Small intestine (tissue), 7 donors: ENCODE results near the gene ELAVL2. TPM values are rescaled to one million over a fixed set of nuclear protein-coding genes. Genes with fewer than 3 reads are reported as not detected.

Source experiments
- DNase-seq, 2 donors: peaks; one replicate each; pipeline versions ENCODE4 v3.0.0 to v3.0.0-alpha.2; 2013
- FAIRE-seq: peaks from 2 replicates; lab custom pipeline; 2012; peaks lifted over from hg19 to GRCh38; lab: Jason Lieb, UNC
- H3K27ac ChIP-seq, 3 donors: one replicate each; pipeline ENCODE4 v1.5.1; 2013; ENCODE audit warnings: low read length in 2 of 3, mild to moderate bottlenecking in 2 of 3, control low read depth in 1 of 3, inconsistent platforms in 1 of 3, low read depth in 1 of 3, moderate library complexity in 1 of 3
- H3K27me3 ChIP-seq, 3 donors: one replicate each; pipeline ENCODE4 v1.6.1; 2013; ENCODE audit warnings: low read length in 3 of 3, inconsistent platforms in 1 of 3; ENCODE audit not compliant: control insufficient read depth in 3 of 3, insufficient read depth in 3 of 3
- H3K36me3 ChIP-seq, 3 donors: one replicate each; pipeline ENCODE4 v1.6.1; 2013; ENCODE audit warnings: low read length in 3 of 3, inconsistent platforms in 1 of 3, low read depth in 1 of 3, mild to moderate bottlenecking in 1 of 3, moderate library complexity in 1 of 3; ENCODE audit not compliant: control insufficient read depth in 3 of 3, insufficient read depth in 2 of 3
- H3K4me1 ChIP-seq, 3 donors: one replicate each; pipeline ENCODE4 v1.6.1; 2013; ENCODE audit warnings: low read length in 2 of 3, inconsistent platforms in 1 of 3, low read depth in 1 of 3, mild to moderate bottlenecking in 1 of 3, moderate library complexity in 1 of 3; ENCODE audit not compliant: control insufficient read depth in 3 of 3, insufficient read depth in 2 of 3
- H3K4me3 ChIP-seq, 3 donors: one replicate each; pipeline ENCODE4 v1.5.1; 2013; ENCODE audit warnings: low read length in 3 of 3, control low read depth in 1 of 3, inconsistent platforms in 1 of 3, low read depth in 1 of 3, mild to moderate bottlenecking in 1 of 3, moderate library complexity in 1 of 3
- H3K9me3 ChIP-seq, 2 donors: one replicate each; pipeline ENCODE4 v1.6.1; 2013; ENCODE audit warnings: low read depth in 1 of 2, low read length in 1 of 2; ENCODE audit not compliant: control insufficient read depth in 2 of 2, insufficient read depth in 1 of 2
- WGBS, 3 donors: extraction: QIAGEN DNeasy Blood & Tissue Kit; methylation state at CpG; one replicate each; pipeline ENCODE4 v1.1.7; 2013; 5-methylcytosine and 5-hydroxymethylcytosine counted together
- polyA plus RNA-seq, 4 donors: library from polyadenylated mRNA; stranded (reverse) in 3 of 4; unstranded in 1 of 4; fragments of 200-250 nt in 3 of 4; fragments of 120-200 nt in 1 of 4; gene quantifications; one replicate each; pipeline versions ENCODE4 v1.2.1 to v1.2.3, GENCODE V29; 2013
- donor health status: healthy with polysubstance abuse.
- donor health status: control.
- donor health status: control.
- donor health status: Bipolar disorder and iron deficiency.
- donor health status: healthy.

The ELAVL2 gene
- polyA plus RNA-seq, 4 donors, result 0.27 to 0.30 TPM; not detected in 2

DNA sequence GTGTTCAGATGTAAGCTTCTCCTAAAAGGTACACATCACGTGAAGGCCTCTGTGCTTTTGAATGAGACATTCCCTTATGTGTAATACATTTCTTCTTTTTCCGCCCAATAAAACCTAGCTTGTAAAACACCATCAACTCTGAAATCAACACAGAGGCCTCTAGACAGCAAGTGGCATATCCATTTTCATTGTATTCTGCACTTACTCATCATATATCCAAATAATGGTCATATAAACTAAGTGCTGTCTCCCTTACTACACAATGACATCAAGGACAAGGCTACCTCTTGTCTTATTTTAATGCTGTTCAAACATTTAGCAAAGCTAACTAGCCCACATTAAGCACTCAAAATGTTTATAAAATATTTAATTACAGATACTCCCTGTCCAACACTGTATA is 108.5 kb downstream of the ELAVL2 start:
- Histone ChIP-seq H3K27ac (no peak overlapping the region), H3K27me3 (no peaks in the 10 kb centered on the region), H3K9me3 (peaks cover 0 to 1% of the 10 kb centered on the region in 2 donors), H3K36me3 (no peaks in the 10 kb centered on the region), H3K4me1 (no peaks in the 10 kb centered on the region), H3K4me3 (no peak overlapping the region)
- FAIRE-seq, result no peak
- 74 to 80% (median 77%) methylated on average over 2 of the region's 2 CpGs for WGBS, 3 donors
- no peak for DNase-seq

DNA sequence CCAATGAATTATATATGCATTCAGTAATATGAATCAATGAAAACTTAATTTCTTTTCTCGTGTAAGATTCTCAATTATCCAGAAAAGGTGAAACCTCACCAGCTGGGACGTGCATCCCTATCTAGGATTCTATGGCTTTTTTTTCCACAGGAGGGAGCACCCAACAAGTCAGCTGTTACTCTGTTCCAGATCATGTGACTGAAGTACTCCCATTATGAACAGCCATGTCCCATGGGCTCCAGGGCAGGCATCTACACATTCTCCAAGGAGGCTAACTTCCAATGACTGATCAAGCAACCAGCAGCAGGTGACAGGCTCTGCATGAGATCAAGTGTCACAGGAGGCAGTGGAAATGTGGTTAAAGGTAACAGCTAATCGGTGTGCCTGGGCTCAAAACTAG is 118.8 kb downstream of the ELAVL2 start:
- no peaks in the 10 kb centered on the region for H3K36me3 ChIP-seq
- no peak overlapping the region for H3K4me3 ChIP-seq
- no peak overlapping the region for H3K27ac ChIP-seq
- FAIRE-seq (no peak), DNase-seq (no peak)
- WGBS, 3 donors, result 81 to 89% (median 82%) methylated on average over 3 of the region's 3 CpGs
- H3K27me3 ChIP-seq, result no peaks in the 10 kb centered on the region
- no peaks in the 10 kb centered on the region for H3K4me1 ChIP-seq
- no peaks in the 10 kb centered on the region for H3K9me3 ChIP-seq

DNA sequence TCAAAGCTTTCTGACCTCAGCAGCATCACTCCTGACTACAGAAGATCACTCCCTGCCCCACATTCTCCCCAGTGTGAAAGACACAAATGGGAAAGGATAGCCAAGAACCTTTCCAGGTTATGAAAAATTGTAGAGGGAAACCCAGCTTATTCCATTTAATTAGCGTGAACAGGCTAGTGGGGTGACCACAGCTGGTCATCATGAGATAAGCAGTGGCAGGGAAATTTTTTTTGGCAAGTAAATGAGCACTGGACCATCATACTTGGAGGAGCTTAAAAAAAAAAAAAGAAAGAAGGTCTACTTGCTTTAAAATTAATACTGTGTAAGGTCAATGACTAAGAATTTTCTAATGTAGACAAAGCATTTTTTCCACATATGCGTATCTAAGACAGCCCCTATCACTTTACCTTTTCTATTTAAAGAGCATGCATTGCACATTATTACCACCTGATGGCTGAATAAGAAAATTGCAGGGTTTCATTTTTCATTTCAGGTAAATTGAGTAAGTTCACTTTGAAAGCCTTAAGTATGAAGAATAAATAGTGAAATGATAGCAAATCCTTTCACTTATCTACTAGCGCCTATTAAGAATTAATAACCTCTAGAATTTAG is 123.6 kb downstream of the ELAVL2 start:
- Histone ChIP-seq H3K4me3 (no peak overlapping the region), H3K27ac (no peak overlapping the region), H3K9me3 (no peaks in the 10 kb centered on the region), H3K27me3 (no peaks in the 10 kb centered on the region), H3K4me1 (no peaks in the 10 kb centered on the region), H3K36me3 (no peaks in the 10 kb centered on the region)
- FAIRE-seq, result no peak
- DNase-seq, result no peak
- WGBS, 3 donors, result 77 to 85% (median 81%) methylated on average over 3 of the region's 3 CpGs

DNA sequence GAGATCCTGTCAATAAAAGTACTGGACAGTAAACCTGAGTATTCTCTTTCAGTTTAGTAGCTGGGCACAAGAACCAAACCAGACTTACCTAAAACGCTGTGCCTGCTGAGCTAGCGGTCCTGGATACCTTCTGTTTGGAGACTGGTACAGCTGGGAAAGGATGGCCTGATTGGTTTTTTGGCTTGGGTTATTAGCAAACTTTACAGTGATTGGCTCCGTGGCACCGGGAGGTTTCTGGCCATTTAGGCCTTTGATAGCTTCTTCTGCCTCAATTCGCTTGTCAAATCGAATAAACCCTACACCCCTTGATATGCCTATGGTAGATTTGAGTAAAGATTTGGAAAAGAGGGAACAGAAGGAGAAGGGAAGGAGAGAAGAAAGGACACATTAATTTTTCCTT is 124.7 kb downstream of the ELAVL2 start:
- DNase-seq (no peak), FAIRE-seq (no peak)
- H3K36me3 ChIP-seq, result no peaks in the 10 kb centered on the region
- no peaks in the 10 kb centered on the region for H3K27me3 ChIP-seq
- no peaks in the 10 kb centered on the region for H3K9me3 ChIP-seq
- no peak overlapping the region for H3K27ac ChIP-seq
- no peak overlapping the region for H3K4me3 ChIP-seq
- H3K4me1 ChIP-seq, result no peaks in the 10 kb centered on the region
- 91 to 96% (median 93%) methylated on average over 6 of the region's 6 CpGs for WGBS, 3 donors

GRCh38 chr9:23700359-23700758 is 125.7 kb downstream of the ELAVL2 start:
- Histone ChIP-seq H3K27me3 (no peaks in the 10 kb centered on the region), H3K4me1 (no peaks in the 10 kb centered on the region), H3K9me3 (no peaks in the 10 kb centered on the region), H3K4me3 (no peak overlapping the region), H3K27ac (no peak overlapping the region), H3K36me3 (no peaks in the 10 kb centered on the region)
- no peak for DNase-seq
- FAIRE-seq, result no peak
- WGBS, 3 donors, result 64 to 68% (median 64%) methylated on average over 2 of the region's 2 CpGs

- 67 to 82% (median 79%) methylated on average over 1 of the region's 1 CpG for WGBS, 3 donors
These were observed 127.9 kb downstream of the ELAVL2 start for GRCh38 chr9:23698161-23698560.

DNA sequence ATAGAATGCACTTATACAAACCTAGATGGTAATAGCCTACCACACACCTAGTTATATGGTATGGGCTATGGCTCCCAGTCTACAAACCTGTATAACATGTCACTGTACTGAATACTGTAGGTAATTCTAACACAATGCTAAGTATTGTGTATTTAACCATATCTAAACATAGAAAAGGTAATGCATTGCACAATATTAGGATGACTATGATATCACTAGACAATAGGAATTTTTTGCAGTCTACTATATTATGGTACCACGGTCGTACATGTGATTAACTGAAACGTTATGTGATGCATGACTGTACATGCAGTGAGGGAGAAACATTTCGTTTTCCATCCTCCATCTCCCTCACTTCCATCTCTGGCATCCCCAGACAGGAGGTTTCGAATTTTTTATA is 130.5 kb downstream of the ELAVL2 start:
- Histone ChIP-seq H3K27ac (no peak overlapping the region), H3K36me3 (no peaks in the 10 kb centered on the region), H3K9me3 (no peaks in the 10 kb centered on the region), H3K4me1 (no peaks in the 10 kb centered on the region), H3K4me3 (no peak overlapping the region), H3K27me3 (no peaks in the 10 kb centered on the region)
- FAIRE-seq (no peak), DNase-seq (no peak)
- 66 to 81% (median 76%) methylated on average over 5 of the region's 5 CpGs for WGBS, 3 donors

More at GRCh38 chr9:23698161-23698560, 127.9 kb downstream of the ELAVL2 start:
- no peak for FAIRE-seq
- Histone ChIP-seq H3K36me3 (no peaks in the 10 kb centered on the region), H3K4me3 (no peak overlapping the region), H3K27me3 (no peaks in the 10 kb centered on the region), H3K27ac (no peak overlapping the region), H3K4me1 (no peaks in the 10 kb centered on the region), H3K9me3 (no peaks in the 10 kb centered on the region)
- DNase-seq, result no peak

- Histone ChIP-seq H3K36me3 (no peaks in the 10 kb centered on the region), H3K27ac (no peak overlapping the region), H3K27me3 (no peaks in the 10 kb centered on the region), H3K4me1 (no peaks in the 10 kb centered on the region), H3K4me3 (no peak overlapping the region), H3K9me3 (no peaks in the 10 kb centered on the region)
- no peak for DNase-seq
- no peak for FAIRE-seq
- 87 to 92% (median 91%) methylated on average over 5 of the region's 5 CpGs for WGBS, 3 donors
These were observed 132.7 kb downstream of the ELAVL2 start for GRCh38 chr9:23693374-23693773.

DNA sequence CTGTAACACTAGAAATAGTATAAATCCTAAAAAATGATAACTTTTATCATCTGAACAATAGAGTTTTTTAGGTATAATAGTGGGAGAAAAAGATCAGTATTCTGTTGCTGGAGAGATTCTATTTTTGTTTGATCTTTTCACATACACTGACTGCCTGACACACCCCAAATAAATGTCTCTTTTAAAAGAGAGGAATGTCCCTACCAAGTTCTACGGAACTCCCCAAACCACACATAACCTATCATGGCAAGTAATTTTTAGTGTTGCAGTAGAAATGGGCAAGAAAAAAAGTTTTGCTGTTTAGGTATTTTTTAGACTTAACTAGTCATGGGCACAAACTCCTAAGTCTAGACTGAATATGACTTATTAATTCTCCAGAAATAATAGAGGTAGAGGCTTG is 139.1 kb downstream of the ELAVL2 start:
- Histone ChIP-seq H3K4me3 (no peak overlapping the region), H3K4me1 (no peaks in the 10 kb centered on the region), H3K27ac (no peak overlapping the region), H3K9me3 (no peaks in the 10 kb centered on the region), H3K27me3 (no peaks in the 10 kb centered on the region), H3K36me3 (no peaks in the 10 kb centered on the region)
- DNase-seq (no peak), FAIRE-seq (no peak)
- WGBS, 3 donors, result 86 to 97% (median 96%) methylated on average over 1 of the region's 1 CpG
